ENCODE results near the gene TTC24.
"Not testable (repeated sequence)": the region's sequence is repeated elsewhere in the genome, so short reads cannot be mapped to it uniquely, and the experiment has no call there.

Gene TTC24

DNA sequence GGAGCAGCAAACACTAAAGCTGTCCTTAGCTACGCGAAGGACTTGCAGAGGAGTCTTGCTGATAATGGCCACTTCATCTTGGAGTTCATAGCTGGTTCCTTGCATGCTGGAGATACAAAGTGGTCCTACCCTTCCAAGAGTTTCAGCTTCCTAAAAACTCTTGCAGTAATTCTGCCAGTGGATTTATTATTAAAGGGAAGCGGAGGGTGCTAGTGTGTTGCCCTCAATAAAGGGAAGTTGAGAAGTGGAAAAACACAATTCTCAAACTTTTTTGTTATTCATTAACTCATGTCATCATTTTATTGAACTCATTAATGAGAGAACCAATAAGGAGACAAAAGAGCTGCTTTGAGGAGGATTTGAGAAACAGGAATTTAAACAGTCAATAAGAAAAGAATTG is 33.1 kb downstream of the TTC24 start:
- DNase-seq: no peak

GRCh38 chr1:156615946-156616345 is 36.4 kb downstream of the TTC24 start:
- DNase-seq: no peak

DNA sequence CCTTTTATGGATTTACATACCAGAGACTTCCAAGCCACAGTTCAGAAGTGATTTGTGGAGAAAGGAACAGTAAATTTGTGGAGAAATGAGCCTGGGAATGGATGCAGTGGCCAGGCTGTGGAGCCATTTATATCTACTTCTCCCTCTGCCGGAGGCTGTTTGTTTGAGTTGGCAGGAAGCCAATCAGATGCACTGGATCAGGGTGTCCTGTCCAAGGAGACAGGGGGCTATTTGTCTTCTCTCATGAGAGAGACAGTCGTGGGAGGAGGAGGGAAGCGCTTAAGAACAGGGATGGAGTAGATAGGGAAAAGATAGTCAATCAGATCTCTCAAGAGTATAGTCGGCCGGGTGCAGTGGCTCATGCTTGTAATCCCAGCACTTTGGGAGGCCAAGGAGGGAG is 36.9 kb downstream of the TTC24 start:
- no peak for DNase-seq

DNA sequence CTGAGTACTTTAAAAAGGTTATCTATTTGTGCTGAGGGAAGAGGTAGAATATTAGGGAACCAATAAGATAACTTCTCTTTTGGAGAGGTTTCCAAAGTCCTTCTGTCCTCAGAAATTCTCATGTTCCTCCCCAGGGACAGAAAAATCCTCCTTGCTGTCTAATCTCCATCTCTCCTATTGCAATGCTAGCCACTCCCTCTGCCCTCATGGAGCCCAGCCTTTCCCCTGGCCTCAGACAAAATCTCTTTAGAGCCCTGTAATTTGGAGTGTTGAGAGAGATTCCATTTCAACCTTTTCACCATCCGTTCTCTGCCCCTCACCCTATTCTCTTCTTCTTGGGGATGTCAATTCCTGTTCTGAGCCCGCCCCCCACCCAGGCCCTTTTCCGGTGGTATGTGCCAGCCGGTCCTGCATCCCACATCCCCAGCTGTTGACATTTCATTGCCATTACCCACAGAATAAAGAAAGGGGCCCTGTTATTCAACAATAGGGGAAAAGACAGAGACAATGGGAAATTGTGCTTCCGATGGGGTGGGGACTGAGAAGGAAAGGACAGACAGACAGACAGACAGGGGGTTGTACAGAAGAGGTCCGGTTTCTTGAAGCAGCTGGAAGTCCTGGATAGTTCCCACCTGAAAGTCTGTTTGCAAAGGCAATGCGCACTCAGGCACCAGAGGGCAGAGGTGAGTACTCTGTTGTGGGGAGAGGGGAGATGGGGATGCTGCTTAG is 39.5 kb downstream of the TTC24 start, which contains the start of gene HAPLN2:
HAPLN2 (plus strand) TSS at position 563 of the 729 bp plus-strand sequence. CDS start 4,076 bp downstream, outside the sequence.
- DNase-seq: peak in 1 of 2 donors; percentile 37

GRCh38 chr1:156619582-156619955 is 40.0 kb downstream of the TTC24 start:
- no peak for DNase-seq

DNA sequence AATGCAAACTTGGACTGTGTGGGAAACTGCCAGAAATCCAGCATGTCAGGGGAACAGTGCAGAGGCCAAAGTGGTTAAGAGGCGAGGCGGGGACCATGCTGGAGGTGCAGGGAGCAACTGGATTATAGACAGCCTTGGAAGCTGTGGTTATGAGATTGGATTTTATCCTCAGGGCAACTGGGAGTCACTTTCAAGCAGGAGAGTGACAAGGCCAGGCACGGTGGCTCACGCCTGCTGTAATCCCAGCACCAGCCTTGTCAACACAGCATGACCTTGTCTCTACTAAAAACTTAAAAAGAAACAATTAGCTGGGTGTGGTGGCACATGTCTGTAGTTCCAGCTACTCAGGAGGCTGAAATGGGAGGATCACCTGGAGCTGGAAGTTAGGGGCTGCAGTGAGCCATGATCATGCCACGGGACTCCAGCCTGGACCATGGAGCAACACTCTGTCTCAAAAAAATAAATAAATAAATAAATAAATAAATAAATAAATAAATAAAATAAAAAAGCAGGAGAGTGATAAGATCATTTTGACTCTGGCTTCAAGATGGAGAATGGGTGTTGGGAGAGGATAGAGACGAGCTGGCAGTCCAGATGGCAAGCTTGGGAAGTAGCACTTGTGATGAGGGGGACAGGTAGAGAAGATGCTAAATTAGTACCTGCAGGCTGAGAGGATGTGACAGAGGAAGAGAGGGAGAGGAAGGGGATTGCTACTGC is 43.2 kb downstream of the TTC24 start:
- no peak for DNase-seq

DNA sequence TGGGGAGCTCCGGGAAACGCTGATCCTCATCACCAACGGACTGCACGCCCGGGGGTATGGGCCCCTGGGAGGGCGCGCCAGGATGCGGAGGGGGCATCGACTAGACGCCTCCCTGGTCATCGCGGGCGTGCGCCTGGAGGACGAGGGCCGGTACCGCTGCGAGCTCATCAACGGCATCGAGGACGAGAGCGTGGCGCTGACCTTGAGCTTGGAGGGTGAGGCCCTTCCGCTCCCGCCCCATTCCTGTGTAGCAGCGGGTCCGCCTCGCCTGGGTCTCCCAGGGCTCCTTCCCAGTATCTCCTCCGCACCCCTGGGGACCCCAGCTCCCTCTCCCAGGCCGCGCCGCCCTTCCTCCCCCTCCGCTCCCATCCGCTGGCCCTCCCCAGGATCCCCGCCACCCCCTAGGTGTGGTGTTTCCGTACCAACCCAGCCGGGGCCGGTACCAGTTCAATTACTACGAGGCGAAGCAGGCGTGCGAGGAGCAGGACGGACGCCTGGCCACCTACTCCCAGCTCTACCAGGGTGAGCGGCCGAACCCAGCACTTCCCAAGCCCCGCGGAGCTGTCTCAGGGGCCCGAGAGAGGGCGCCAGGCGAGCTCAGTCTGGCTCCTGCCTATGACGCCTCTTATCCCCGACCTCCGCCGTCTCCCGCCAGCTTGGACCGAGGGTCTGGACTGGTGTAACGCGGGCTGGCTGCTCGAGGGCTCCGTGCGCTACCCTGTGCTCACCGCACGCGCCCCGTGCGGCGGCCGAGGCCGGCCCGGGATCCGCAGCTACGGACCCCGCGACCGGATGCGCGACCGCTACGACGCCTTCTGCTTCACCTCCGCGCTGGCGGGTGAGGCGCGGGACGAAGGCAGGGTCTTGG is 44.7 kb downstream of the TTC24 start:
- DNase-seq: peak; percentile 36 to 41

DNA sequence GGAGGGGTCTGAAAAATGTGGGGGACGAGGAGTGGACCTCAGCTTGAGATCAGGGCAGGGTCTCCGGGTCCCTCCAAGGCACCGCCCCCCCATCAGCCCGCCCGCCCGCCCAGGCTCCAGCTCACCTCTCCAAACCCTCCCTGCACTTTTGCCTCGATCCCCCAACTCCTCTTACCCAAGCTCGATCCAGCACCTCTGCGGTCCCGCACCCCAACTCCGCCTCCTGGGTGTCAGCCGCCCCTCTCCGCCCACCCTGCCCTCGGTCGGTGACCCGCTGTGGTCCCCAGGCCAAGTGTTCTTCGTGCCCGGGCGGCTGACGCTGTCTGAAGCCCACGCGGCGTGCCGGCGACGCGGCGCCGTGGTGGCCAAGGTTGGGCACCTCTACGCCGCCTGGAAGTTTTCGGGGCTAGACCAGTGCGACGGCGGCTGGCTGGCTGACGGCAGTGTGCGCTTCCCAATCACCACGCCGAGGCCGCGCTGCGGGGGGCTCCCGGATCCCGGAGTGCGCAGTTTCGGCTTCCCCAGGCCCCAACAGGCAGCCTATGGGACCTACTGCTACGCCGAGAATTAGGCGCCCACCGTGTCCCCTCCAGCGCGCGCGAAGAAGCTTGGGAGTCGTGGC is 45.4 kb downstream of the TTC24 start:
- DNase-seq: no peak

- DNase-seq: peak; percentile 61 to 78
Measured at GRCh38 chr1:156625436-156626078, 46.0 kb downstream of the TTC24 start.

DNA sequence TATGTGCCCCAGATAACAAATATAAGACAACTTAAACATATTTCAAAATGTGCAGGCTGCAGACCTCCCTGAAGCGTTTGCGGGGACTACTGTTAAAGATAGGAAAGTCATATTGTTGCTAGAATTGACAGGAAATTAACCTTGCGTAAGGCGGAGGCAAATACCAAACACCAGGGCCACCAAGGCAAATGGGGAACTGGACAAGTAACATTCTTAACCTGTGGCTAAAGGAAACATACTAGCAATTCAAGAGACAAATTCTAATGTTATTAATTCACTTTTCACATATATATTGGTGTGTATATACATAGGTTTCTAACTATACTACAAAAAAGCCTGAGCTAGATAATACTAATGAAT is 46.5 kb downstream of the TTC24 start:
- no peak for DNase-seq

- peak; percentile 33 to 35 for DNase-seq
Measured at GRCh38 chr1:156627313-156627880, 47.9 kb downstream of the TTC24 start.

DNA sequence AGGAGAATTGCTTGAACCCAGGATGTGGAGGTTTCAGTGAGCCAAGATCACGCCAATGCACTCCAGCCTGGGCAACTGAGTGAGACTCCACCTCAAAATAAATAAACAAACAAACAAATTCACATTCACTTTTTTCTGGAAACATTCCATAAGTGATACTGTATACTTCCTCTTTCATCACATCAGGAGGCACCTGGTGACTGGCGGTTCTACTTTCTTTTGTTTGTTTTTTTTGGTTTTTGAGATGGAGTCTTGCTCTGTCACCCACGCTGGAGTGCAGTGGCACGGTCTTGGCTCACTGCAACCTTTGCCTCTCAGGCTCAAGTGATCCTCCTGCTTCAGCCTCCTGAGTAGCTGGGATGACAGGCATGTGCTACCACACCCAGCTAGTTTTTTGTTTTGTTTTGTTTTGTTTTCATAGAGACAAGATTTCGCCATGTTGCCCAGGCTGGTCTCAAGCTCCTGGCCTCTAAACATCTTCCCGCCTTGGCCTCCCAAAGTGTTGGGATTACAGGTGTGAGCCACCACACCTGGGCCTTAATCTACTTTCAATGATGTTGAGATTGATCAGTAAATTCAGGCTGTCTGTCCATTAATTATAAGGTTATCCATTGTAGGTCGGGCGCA is 50.4 kb downstream of the TTC24 start:
- no peak for DNase-seq

GRCh38 chr1:156631152-156631551 is 51.6 kb downstream of the TTC24 start:
- not testable (repeated sequence) for DNase-seq

- DNase-seq: no peak
Measured at GRCh38 chr1:156632355-156632754, 52.8 kb downstream of the TTC24 start.

Measured in activated CD4-positive, alpha-beta T cell treated with anti-CD3 and anti-CD28 coated beads for 4 hours (primary cell).